K562 (cell line): ENCODE data around the gene POLR1H. TPM values are rescaled to one million over a fixed set of nuclear protein-coding genes. Genes with fewer than 3 reads are reported as not detected.

Source experiments
- CTCFL ChIP-seq: IDR thresholded peaks from 2 replicates; pipeline ENCODE4 v1.6.1; 2011; ENCODE audit warnings: borderline replicate concordance, low read depth, mild to moderate bottlenecking, moderate library complexity, low read length; ENCODE audit not compliant: insufficient read depth, poor library complexity, severe bottlenecking
- CUX1 ChIP-seq: fragments of 200-800 bp; sonication (Bioruptor generic); IDR thresholded peaks from 2 replicates; pipeline ENCODE4 v1.6.1; 2016; ENCODE audit warnings: missing genetic modification characterization, missing compliant biosample characterization
- ESRRB ChIP-seq: fragments of 250-450 bp; sonication (Bioruptor Pico); IDR thresholded peaks from 2 replicates; pipeline ENCODE4 v1.5.0; 2020; ENCODE audit warnings: mild to moderate bottlenecking, moderate library complexity, borderline replicate concordance
- FOXJ3 ChIP-seq: sonication (generic); formaldehyde crosslinking; IDR thresholded peaks from 2 replicates; pipeline ENCODE4 v1.4.0; 2020; ENCODE audit warnings: mild to moderate bottlenecking, missing genetic modification reagents
- FUS ChIP-seq: fragments of 200-400 bp; formaldehyde crosslinking; optimal IDR thresholded peaks from 2 replicates; pipeline ENCODE3; 2017; ENCODE audit warnings: low read depth, low read length
- IFI16 ChIP-seq: fragments of 250-450 bp; sonication (Bioruptor Pico); IDR thresholded peaks from 2 replicates; pipeline ENCODE4 v2.1.2; 2022; ENCODE audit warnings: mild to moderate bottlenecking, inconsistent platforms
- L3MBTL2 ChIP-seq: fragments of 450-650 bp; IDR thresholded peaks from 2 replicates; pipeline ENCODE4 v1.6.1; 2016; ENCODE audit warnings: mild to moderate bottlenecking, moderate library complexity
- NEUROD1 ChIP-seq: fragments of 150-350 bp; IDR thresholded peaks from 2 replicates; pipeline ENCODE4 v1.6.1; 2014; ENCODE audit warnings: borderline replicate concordance, low read length, low read depth; ENCODE audit not compliant: partially characterized antibody
- NONO ChIP-seq, 2 experiments: fragments of 200-400 bp in 1 of 2; fragments of 450-650 bp in 1 of 2; formaldehyde crosslinking in 1 of 2; IDR thresholded peaks; 2 replicates each; pipeline ENCODE4 v1.6.1; 2017; ENCODE audit warnings: low read depth in 2 of 2, mild to moderate bottlenecking in 2 of 2, moderate library complexity in 2 of 2, low read length in 1 of 2
- NR4A1 ChIP-seq, 2 experiments: fragments of 250-450 bp in 1 of 2; fragments of 450-650 bp in 1 of 2; sonication (Bioruptor Pico) in 1 of 2; IDR thresholded peaks; 2 replicates each; pipeline versions ENCODE4 v1.4.0 to v1.6.1; 2016 to 2020; ENCODE audit warnings: mild to moderate bottlenecking in 2 of 2, missing compliant biosample characterization in 1 of 2, missing genetic modification characterization in 1 of 2, moderate library complexity in 1 of 2
- PCBP1 ChIP-seq: fragments of 200-400 bp; formaldehyde crosslinking; IDR thresholded peaks from 2 replicates; pipeline ENCODE4 v1.6.1; 2018; ENCODE audit warnings: mild to moderate bottlenecking, low read depth, low read length; ENCODE audit not compliant: poor library complexity, severe bottlenecking
- PKNOX1 ChIP-seq: fragments of 450-650 bp; IDR thresholded peaks from 2 replicates; pipeline ENCODE4 v1.6.1; 2016
- PTBP1 ChIP-seq: fragments of 200-400 bp; formaldehyde crosslinking; IDR thresholded peaks from 2 replicates; pipeline ENCODE4 v1.6.1; 2017; ENCODE audit warnings: low read depth, low read length
- XRCC5 ChIP-seq: fragments of 200-400 bp; formaldehyde crosslinking; IDR thresholded peaks from 2 replicates; pipeline ENCODE4 v1.6.1; 2017; ENCODE audit warnings: low read depth, mild to moderate bottlenecking, low read length
- ZBTB7A ChIP-seq: IDR thresholded peaks from 2 replicates; pipeline ENCODE4 v1.6.1; 2011; ENCODE audit warnings: low read depth, mild to moderate bottlenecking, low read length, moderate library complexity, borderline replicate concordance; ENCODE audit not compliant: control insufficient read depth
- ZNF212 ChIP-seq: fragments of 450-650 bp; formaldehyde crosslinking; IDR thresholded peaks from 2 replicates; pipeline ENCODE4 v1.4.0; 2020; ENCODE audit warnings: mild to moderate bottlenecking
- polyA plus RNA-seq, 8 experiments: library from polyadenylated mRNA; depleted of rRNA in 4 of 8; stranded (reverse) in 5 of 8; unstranded in 3 of 8; fragments of >200 nt; fragmentation: Nextera tagmentation in 2 of 8; fragmentation: Illumina TruSeq in 1 of 8; extraction: Ambion mirVana in 2 of 8; extraction: Trizol in 1 of 8; gene quantifications; 2 replicates each; pipeline versions ENCODE4 v1.2.1 to v1.2.3, GENCODE V29; 2011 to 2014; ENCODE audit warnings: inconsistent platforms in 1 of 8, missing spikeins in 1 of 8
- total RNA-seq, 7 experiments: library from RNA; depleted of rRNA in 6 of 7; stranded (reverse); fragments of >200 nt in 6 of 7; fragmentation: Illumina TruSeq in 2 of 7; extraction: Trizol in 2 of 7; gene quantifications; 2 replicates each; pipeline versions ENCODE4 v1.2.1 to v1.2.3, GENCODE V29; 2011 to 2021; ENCODE audit warnings: low replicate concordance in 1 of 7

POLR1H gene
- total and polyA plus RNA-seq, 9 of the 15 experiments (the other 6 are each of a cell fraction or from before 2014, with no cell fraction given) = 92.2 to 333 (median 143) TPM

GRCh38 chr6:30060606-30061091 lies 416 bp upstream of the POLR1H start (continued):
- TF ChIP-seq CTCFL (no peak), ZNF212 (CRISPR knock-in tag) (no peak), FUS (no peak), XRCC5 (peak; percentile 5; the same call in 1 of the 2 replicates), PKNOX1 (0 out of 2 replicates have a peak, but pooled peaks have one; percentile 7), NR4A1 (CRISPR knock-in tag; IDR thresholded peaks at IDR 0.05) (no peak), NR4A1 (tag; IDR thresholded peaks at IDR 0.05) (no peak), PTBP1 (peak; percentile 17; the same call in 1 of the 2 replicates), PCBP1 (no peak), FOXJ3 (CRISPR knock-in tag) (no peak), CUX1 (CRISPR knock-in tag) (no peak), IFI16 (CRISPR knock-in tag) (no peak), ESRRB (CRISPR knock-in tag) (no peak), NONO (IDR thresholded peaks at IDR 0.05; ENCODE audit: low read depth in 2 of 2, low read length in 1 of 2) (no peak), ZBTB7A (no peak), NEUROD1 (no peak), L3MBTL2 (peak; percentile 59; the same call in 1 of the 2 replicates)
